ENCODE measurements around the gene OR52M1.

Gene OR52M1

GRCh38 chr11:4543561-4543960 is 1.4 kb upstream of the OR52M1 start:
- Histone ChIP-seq H3K27ac (no peak overlapping the region), H3K4me3 (no peak overlapping the region)
- TF ChIP-seq CTCF (IDR thresholded peaks at IDR 0.05): no peak
- DNase-seq (ENCODE audit: low spot score): no peak

- Histone ChIP-seq H3K4me3 (no peak overlapping the region), H3K27ac (no peak overlapping the region)
- DNase-seq (ENCODE audit: low spot score): no peak
- no peak for TF ChIP-seq CTCF (IDR thresholded peaks at IDR 0.05)
These were observed 1.9 kb downstream of the OR52M1 start for GRCh38 chr11:4546878-4547277.

DNA sequence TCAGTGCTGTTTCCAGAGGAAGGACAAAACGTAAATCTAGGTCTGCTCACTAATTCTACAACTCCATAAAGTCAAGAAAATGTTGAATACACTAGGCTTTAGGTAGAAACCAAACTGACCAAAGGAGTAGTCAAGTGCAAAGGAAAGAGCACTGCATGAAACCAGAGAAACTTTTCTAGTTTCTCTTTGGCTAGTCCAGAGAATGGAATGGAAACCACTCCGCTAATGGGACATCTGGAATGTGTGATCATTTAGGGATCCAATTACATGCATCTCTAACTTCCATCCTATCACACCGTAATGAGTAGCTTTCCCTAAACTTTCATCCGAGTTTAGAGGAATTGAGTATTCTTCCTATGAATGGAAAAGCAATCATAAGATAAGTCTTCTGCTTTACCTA is 2.4 kb downstream of the OR52M1 start:
- no peak for DNase-seq (ENCODE audit: low spot score)
- no peak for TF ChIP-seq CTCF (IDR thresholded peaks at IDR 0.05)
- no peak overlapping the region for H3K27ac ChIP-seq
- no peak overlapping the region for H3K4me3 ChIP-seq

- DNase-seq (ENCODE audit: low spot score): no peak
- Histone ChIP-seq H3K27ac (no peak overlapping the region), H3K4me3 (no peak overlapping the region)
- no peak for TF ChIP-seq CTCF (IDR thresholded peaks at IDR 0.05)
These were observed 6.5 kb downstream of the OR52M1 start for GRCh38 chr11:4551346-4551979.

DNA sequence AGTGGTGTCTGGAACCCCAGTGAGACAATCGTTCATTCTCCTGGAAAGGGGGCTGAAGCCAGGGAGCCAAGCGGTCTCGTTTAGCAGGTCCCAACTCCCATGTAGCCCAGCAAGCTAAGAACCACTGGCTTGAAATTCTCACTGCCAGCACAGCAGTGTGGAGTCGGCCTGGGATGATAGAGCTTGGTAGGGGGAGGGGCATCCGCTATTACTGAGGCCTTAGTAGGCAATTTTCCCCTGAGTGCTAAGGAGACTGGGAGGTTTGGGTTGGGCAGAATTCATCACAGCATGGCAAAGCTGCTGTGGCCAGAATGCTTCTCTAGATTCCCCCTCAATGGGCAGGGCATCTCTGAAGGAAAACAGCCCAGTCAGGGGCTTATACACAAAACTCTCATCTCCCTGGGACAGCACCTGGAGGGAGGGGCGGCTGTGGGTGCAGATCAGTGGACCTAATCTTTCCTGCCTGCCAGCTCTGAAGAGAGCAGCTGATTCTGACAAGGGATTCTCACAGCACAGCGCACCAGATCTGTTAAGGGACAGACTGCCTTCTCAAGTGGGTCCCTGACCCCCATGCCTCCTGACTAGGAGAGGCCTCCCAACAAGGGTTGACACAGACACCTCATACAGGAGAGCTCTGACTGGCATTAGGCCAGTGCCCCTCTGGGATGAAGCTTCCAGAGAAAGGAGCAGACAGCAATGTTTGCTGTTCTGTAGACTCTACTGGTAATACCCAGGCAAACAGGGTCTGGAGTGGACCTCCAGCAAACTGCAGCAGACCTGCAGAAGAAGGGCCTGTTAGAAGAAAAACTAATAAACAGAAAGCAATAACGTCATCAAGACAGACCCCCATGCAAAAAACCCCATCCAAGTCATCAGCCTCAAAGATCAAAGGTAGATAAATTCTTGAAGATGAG is 14.8 kb downstream of the OR52M1 start:
- no peak for DNase-seq (ENCODE audit: low spot score)
- TF ChIP-seq CTCF (IDR thresholded peaks at IDR 0.05): no peak
- no peak overlapping the region for H3K27ac ChIP-seq

GRCh38 chr11:4560467-4560866 is 15.5 kb downstream of the OR52M1 start:
- no peak for TF ChIP-seq CTCF (IDR thresholded peaks at IDR 0.05)

More for the DNA sequence above, 14.8 kb downstream of the OR52M1 start:
- H3K4me3 ChIP-seq: no peak overlapping the region

More at GRCh38 chr11:4560467-4560866, 15.5 kb downstream of the OR52M1 start:
- DNase-seq (ENCODE audit: low spot score): no peak
- Histone ChIP-seq H3K4me3 (no peak overlapping the region), H3K27ac (no peak overlapping the region)

All from coronary artery (tissue), 2 donors.